Right ventricle myocardium inferior (tissue), 1 donor: Measurements from ENCODE around the gene CHI3L2. TPM values are rescaled to one million over a fixed set of nuclear protein-coding genes. Genes with fewer than 3 reads are reported as not detected.

Experiments used
- ATAC-seq: fragments of 200-7000 bp; cut with Tn5 transposase; one replicate; pipeline ENCODE4 v1.9.1; 2020; ENCODE audit warnings: mild to moderate bottlenecking, moderate library complexity
- DNase-seq: peaks from one replicate; pipeline ENCODE4 v3.0.0; 2021; ENCODE audit errors: missing footprints
- intact Hi-C: fragments of 100-400 bp; cut with DNase I; formaldehyde crosslinking; loops from one replicate; pipeline ENCODE4 v1.11.0; 2022
- total RNA-seq: library from RNA; stranded (reverse); fragmentation: NEBNext Ultra II Directional; extraction: Animal tissue kit (Norgen Biotek cat#: 25700); gene quantifications from one replicate; pipeline ENCODE4 v1.2.1, GENCODE V29; 2021
- donor health status: DM: no; HTN: yes; CAD: no; lungs with severe emphysema.

Gene CHI3L2
- total RNA-seq, 1 donor from 2014 or later = 7.5 TPM

DNA sequence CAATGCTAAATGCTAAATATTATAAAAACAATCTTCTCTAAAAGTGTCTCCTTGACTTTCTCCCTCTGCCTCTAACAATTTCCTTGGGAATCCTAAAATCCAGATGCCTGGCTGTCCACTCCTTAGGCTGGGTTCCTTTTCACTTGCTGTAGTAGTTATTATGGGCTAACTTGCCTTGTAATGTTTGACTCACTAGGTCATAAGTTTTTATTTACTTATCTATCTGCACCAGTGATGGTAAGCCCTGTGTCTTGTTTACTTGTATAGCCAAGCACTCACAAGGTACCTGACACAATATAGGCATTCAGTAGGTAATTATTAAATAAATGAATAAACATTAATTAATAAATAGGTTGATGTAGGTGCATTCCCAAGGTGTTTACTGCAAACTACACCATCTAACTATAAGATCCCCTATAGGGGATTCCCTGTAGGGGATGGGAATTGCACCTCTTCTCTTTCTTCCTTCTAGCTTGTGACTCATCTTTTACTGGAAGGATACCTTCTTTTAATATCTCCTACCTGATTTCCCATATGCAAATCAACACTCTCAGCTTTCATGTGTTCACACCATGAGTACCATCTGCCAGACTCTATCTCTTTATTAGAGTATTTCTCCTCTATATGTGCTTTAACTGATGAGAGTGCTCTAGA, 48.4 kb downstream of the CHI3L2 start:
- ATAC-seq = no peak
- intact Hi-C loops = no loop called here

DNA sequence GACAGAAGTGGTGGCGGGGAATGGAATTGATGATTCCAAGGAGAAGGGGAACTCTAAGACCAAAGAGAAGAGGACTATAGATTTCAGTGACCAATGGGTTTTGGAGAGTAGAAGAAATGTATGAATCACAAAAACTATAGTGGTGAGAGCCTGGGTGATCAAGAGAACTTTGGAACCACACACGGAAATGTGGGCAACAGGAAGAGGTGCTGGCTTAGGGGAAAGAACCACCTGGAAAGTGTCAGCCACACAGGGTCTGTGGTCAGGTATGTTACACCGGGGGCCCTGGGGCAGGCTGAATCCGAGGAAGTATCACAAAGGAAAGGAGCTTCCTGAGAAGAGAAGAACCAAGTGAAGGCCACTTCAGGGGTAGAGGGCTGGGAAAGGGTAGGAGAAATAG, 51.6 kb downstream of the CHI3L2 start:
- DNase-seq = no peak
- ATAC-seq = no peak
- intact Hi-C loops = no loop called here

More for the DNA sequence above, 48.4 kb downstream of the CHI3L2 start:
- DNase-seq = no peak

DNA sequence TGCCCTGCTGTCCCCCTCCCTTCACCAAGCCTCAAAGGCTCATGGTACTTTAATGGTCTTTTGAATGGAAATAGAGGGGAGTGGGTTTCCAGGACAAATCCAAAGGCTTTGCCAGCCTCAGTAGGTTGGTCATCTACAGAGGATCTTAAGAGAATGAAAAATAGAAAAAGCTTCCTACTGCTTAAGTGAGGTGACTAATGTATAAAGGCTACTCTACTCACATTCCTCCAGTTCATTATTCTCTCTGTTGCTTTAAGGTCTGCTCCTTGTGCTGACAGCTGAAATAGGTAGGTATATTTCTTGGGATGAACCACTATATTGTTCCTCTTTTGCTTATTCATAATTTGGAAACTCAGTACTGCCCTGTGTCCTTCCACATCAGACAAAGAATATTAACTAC, 52.8 kb downstream of the CHI3L2 start:
- ATAC-seq (no peak), DNase-seq (no peak)
- intact Hi-C loops = no loop called here

- ATAC-seq = no peak
- intact Hi-C loops = no loop called here
- DNase-seq = no peak
These were observed 53.9 kb downstream of the CHI3L2 start for GRCh38 chr1:111281411-111281810.

DNA sequence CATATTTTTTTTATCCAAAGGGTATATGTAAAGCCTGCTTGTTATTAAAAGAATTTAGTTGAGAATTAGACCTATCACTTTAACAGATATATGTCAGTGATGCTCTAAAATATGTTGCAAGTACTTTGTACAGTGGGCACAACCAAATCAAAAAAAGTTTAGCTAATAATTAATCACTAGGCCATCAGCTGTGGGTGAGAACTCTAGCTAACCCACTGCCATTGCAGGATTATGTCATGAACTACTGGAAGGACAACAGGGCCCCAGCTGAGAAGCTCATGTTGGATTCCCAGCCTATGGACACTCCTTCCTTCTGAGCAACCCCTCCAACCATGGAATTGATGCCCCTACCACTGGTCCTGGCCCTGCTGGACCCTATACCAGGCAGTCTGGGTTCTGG, 56.3 kb downstream of the CHI3L2 start:
- ATAC-seq (no peak), DNase-seq (no peak)
- intact Hi-C loops = no loop called here

- intact Hi-C loops = no loop called here
- ATAC-seq (no peak), DNase-seq (no peak)
These were observed 58.4 kb downstream of the CHI3L2 start for GRCh38 chr1:111285879-111286278.

GRCh38 chr1:111286912-111287311, 59.4 kb downstream of the CHI3L2 start:
- intact Hi-C loops = no loop called here
- DNase-seq = no peak
- ATAC-seq = no peak

GRCh38 chr1:111289371-111289770, 61.9 kb downstream of the CHI3L2 start:
- no peak for DNase-seq
- intact Hi-C loops = no loop called here
- no peak for ATAC-seq

DNA sequence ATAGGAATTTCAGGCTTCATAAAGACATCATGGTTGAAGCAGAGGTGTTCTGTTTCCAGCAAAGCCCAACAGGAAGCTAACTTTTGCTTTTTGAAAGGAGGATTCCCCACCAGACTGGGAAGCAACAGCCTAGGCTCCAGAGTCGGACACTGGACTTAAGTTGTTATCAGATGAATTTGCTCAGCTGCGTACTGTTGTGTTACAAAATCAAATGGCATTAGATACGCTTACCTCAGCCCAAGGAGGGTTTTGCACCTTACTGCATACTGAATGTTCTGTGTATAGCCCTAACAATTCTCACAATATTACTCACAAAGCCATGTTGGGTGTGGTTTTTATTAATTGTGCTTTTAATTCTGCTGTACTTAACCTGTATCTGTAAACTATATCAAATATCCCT, 62.6 kb downstream of the CHI3L2 start:
- intact Hi-C loops = no loop called here
- DNase-seq = no peak
- ATAC-seq = no peak

DNA sequence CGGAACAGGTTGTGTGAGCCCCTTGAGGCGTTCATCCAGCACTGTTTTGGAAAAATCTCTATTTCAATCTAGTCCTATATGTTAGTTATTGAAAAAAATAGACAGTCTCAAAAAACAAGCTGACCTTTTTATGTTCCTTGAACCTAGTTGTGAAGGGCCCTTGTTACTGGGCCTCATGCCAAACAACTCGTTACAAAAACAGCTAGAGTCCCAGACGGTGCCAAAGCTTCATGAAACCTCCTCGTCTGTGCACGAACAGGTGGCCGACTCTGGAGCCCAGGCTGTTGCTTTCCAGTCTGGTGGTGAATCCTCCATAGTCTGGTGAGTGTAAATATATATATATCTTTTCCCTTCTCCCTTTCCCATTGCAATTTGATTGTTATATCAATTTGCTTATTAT, 63.1 kb downstream of the CHI3L2 start, which contains the start of gene CHIA:
CHIA (plus strand) TSS at position 222 of the 400 bp plus-strand sequence. CDS start 19,617 bp downstream, outside the sequence.
- intact Hi-C loops = no loop called here
- DNase-seq (no peak), ATAC-seq (no peak)

Other genes starting within 250 kb of the CHI3L2 start
- gene DRAM2, start 87.6 kb upstream of the CHI3L2 start, total RNA-seq = 37.1 TPM
- gene CEPT1, start 87.5 kb upstream of the CHI3L2 start, total RNA-seq = 15.5 TPM
- gene DENND2D, start 27.1 kb upstream of the CHI3L2 start, total RNA-seq = 3.5 TPM
- not detected for gene CHIA, start 63.1 kb downstream of the CHI3L2 start, total RNA-seq
- 0.41 TPM for gene OVGP1, start 200.0 kb downstream of the CHI3L2 start, total RNA-seq
- 27.5 TPM for gene WDR77, start 221.5 kb downstream of the CHI3L2 start, total RNA-seq
- gene ATP5PB, start 221.8 kb downstream of the CHI3L2 start, total RNA-seq = 691 TPM
- gene C1orf162, start 246.3 kb downstream of the CHI3L2 start, total RNA-seq = 9.5 TPM